GM21723 (cell line): ENCODE results near the gene KIF3A.

Experiments used
- ATAC-seq: cut with Tn5 transposase; IDR thresholded peaks from one replicate; pipeline ENCODE4 v1.9.1; 2021; ENCODE audit warnings: mild to moderate bottlenecking, moderate library complexity; ENCODE audit not compliant: unreplicated experiment

Gene KIF3A

DNA sequence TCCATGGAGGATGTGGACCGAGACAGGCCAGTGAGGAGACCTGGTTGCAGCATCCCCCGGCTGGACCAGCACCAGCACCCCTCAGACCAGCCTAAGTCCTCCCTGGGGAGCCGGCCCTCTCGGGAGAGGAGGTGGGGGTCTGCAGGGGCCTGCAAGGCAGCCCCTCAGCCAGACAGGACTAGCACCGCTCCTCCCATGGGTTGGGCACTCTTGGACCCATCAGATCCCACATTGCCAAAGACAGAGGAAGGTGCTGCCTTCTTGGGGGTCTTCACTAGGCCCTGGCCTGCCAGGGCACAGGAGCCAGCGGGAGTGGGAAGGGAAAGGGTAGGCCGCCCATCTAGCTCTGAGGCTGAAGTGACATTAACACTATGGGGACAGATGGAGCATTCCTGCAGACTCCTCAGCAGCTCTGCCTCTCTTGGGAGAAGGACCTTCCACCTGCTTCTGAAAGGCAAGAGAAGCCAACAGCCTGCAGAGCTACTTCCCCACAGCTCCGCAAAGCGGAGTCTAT, 72.6 kb downstream of the KIF3A start:
- ATAC-seq: no peak

DNA sequence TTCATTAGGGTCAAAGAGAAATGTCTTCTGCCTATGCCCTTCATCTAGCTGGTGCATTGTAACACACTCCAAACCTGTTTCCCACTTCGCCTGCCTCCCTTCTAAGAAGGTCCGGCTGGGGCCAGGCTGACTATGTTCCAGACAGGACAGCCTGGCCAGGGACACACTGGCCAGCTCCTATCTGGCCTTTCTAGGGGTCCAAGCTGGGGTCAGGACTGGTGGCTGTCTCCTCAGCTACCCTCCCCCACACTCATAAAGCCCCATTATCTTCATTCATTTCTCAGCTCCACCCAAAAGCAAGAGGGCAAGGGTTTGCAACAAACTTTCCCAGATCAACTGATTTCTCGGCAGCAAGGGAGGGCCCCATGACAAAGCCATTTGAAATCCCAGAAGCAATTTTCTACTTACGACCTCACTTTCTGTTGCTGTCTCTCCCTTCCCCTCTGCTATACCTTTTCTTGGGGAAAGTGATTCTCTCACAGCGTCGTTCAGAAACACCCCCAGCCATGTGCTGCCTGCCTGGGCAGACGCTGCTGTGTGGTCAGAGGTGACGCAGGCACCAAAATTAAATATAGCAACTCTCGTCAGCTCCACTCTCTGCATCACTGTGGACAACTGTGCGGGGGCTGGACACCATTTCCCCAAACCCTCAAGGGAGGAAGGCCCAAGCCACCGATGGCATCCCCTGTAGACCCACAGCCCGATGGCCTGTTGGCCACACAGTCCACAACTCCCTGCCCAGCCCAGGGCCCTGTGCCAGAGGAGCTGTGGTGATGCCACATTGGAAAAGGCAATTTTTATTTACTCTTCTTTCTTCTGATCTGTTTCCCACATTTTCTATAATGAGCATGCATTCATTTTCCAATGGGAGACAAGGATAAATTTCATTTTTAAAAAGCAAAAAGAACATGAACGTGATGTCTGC, 73.3 kb downstream of the KIF3A start:
- peak; percentile 52 for ATAC-seq

DNA sequence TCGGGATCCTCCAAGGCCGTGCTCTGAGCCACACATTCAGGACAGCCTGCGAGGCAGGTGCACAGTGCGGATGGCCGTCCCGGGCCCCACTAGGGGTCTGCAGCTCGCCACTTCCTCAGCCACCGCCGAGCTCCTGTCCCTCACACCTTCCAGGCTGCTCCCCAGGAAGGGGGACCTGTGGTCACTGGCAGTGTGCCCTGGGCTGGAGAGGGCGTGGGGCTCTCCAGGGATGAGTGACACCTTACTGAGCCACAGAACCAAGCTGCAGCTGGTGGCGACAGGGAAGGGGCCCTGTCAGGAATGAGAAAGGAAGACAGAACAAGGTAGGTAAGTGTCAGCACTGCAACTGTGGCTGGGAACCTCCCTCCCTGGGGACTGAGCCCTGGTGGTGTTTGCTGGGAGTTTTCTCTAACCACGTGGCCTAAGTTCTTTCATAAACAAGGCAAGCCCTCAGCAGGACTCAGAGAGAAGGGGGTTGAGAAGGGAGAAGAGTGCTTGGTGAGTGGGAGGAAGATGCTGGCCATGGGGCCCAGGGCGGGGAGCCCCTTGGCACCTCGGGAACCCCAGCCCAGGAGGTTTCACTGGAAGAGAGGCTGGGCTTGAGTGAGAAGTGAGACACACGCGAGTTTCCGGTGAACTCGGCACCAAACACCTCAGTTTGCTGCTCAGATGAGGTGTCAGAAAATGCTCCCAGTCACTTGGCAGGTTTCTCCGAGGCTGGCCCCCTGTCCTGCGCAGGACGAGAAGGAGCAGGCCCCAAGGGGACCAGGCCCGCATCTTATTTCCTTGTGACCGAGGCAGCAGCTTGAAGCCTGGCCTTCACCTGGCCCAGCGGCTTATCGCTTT, 74.2 kb downstream of the KIF3A start:
- ATAC-seq: peak; percentile 64

DNA sequence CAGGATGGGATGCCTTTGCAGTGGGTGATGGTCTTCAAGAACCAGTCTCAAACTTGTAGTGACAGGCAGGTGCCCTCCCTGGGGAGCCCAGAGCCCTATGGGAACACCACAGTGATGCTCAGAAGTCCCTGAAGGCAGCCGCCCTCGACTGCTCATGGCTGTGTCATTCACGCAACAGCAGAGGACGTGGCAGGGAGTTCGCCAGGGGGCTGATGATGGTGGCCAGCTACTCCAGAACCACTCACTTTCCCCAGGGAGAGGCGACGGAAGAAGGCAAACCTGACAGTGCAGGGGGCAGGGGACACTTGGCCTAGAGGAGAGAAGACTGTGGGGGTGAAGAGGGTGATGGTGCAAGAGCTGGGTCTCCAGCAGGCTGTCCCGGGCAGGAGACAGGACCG, 75.3 kb downstream of the KIF3A start:
- ATAC-seq: no peak

DNA sequence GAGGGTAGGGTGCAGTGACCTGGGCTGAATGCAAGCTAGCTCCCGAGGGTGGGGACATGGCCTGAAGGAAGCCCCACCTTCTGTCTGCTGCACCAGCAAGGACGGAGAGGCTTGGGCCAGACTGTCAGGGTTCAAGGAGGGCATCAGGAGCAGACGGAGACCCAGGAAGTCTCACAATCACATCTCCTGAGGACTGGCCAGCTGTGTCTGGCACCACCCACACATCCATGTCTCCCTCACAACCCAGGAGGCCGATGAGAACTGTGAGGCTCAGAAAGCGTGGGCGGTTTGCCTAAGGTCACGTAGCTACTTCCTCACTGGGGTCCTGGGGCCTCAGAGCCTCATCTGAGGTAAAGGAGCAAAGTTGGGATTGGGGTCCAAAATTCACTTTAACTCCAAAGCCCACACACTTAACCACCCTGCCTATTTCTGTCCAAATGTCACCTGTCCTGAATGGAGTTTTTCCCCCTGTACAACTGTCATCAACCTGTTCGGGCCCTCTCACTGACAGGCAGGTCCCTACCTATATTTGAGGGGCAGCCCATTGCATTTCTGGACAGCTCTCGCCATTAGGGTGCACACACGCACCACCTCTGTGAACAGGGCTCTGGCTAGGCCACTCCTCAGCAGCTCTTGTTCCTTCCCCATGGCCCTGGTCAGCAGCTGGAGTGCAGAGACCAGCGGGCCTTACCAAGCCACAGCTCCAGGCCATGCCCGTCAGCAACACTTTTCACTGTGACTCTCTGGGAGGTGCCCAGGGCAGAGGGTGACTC, 75.9 kb downstream of the KIF3A start:
- no peak for ATAC-seq

DNA sequence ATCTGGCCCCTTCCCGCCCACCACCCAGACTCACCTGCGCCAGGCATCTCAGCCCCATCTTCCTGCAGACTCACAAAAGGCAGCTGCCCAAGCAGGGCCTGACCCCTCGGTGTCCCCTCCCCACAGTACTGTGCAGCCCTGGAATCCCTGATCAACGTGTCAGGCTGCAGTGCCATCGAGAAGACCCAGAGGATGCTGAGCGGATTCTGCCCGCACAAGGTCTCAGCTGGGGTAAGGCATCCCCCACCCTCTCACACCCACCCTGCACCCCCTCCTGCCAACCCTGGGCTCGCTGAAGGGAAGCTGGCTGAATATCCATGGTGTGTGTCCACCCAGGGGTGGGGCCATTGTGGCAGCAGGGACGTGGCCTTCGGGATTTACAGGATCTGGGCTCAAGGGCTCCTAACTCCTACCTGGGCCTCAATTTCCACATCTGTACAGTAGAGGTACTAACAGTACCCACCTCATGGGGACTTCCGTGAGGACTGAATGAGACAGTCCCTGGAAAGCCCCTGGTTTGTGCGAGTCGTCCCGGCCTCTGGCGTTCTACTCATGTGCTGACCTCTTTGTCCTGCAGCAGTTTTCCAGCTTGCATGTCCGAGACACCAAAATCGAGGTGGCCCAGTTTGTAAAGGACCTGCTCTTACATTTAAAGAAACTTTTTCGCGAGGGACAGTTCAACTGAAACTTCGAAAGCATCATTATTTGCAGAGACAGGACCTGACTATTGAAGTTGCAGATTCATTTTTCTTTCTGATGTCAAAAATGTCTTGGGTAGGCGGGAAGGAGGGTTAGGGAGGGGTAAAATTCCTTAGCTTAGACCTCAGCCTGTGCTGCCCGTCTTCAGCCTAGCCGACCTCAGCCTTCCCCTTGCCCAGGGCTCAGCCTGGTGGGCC, 77.5 kb downstream of the KIF3A start:
- no peak for ATAC-seq

DNA sequence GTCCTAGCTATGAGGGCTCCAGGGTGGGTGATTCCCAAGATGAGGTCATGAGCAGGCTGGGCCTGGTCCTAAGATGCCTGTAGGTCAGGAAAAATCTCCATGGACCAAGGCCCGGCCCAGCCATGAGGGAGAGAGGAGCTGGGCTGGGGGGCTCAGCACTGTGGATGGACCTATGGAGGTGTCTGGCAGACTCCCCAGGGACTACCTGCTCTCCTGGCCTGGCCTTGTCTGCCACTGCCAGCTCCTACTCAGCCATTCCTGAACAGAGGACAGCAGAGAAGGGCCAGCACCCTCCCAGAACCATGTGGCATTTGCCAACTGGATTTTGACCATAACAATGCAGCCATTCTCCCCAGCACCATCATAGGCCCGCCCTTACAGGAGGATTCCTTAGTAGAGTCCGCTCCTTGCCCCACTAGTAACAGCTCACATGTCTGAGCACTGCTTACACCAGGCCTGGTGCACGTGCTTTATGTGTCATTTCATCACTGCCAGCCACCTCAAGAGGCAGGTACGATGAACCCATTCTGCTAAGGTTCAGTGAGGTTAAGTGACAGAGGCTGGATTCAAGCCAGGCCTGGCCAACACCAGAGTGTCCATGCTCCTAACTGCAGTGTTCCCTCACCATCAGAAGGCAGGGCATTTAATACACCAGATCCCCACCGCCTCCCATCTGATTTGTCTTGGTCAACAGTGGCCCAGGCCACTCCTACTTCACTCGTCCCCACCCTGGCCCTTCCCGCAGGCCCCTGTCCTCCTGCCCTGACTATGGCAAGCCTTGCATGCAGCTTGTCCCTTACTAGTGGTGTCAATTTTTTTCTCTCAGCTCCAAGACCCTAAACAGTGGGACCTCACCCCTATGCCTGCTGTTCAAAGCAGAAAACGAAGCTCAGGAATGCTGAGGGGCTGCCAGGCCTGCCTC, 78.7 kb downstream of the KIF3A start:
- no peak for ATAC-seq

DNA sequence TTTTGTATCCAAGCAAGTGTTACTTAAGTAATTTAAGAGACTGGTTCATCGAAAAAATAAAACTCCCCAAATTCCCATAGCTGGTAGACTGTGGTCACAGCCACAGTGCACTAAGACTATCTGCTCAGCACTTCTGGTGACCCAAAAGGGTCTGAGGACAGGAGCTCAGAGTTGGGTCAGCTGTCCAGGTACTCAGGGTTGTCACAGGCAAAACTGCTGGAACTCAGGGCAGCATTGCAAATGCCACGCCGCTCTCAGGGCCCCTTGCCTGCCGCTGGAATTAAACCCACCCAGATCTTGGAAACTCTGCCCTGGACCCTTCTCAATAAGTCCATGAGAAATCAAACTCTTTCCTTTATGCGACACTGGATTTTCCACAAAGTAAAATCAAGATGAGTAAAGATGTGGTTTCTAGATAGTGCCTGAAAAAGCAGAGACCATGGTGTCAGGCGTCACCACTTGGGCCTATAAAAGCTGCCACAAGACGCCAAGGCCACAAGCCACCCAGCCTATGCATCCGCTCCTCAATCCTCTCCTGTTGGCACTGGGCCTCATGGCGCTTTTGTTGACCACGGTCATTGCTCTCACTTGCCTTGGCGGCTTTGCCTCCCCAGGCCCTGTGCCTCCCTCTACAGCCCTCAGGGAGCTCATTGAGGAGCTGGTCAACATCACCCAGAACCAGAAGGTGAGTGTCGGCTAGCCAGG, 79.5 kb downstream of the KIF3A start, which contains the start of gene IL13:
Gene IL13, plus strand, starts transcription at position 498 of the 705 bp plus-strand sequence. Its CDS starts 14 bp downstream, at position 512.
- no peak for ATAC-seq

DNA sequence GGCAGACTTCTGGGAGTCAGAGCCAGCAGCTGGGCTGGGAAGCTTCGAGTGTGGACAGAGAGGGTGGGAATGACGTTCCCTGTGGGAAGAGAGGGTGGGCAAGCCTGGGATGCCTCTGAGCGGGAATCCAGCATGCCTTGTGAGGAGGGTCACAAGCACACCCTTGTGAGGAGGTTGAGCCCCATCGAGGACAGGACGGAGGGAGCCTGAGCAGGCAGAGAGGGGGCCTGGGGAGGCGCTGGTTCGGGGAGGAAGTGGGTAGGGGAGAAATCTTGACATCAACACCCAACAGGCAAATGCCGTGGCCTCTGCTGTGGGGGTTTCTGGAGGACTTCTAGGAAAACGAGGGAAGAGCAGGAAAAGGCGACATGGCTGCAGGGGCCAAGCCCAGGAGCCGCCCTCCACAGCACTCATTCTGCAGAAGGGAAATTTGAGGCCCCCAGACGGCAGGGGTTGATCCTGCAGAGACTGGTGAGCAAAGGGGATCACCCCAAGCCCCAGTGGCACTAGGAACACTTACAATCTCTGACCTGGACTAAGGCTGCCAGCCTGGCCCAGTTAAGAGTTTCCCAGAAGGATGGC, 80.5 kb downstream of the KIF3A start:
- ATAC-seq: no peak

DNA sequence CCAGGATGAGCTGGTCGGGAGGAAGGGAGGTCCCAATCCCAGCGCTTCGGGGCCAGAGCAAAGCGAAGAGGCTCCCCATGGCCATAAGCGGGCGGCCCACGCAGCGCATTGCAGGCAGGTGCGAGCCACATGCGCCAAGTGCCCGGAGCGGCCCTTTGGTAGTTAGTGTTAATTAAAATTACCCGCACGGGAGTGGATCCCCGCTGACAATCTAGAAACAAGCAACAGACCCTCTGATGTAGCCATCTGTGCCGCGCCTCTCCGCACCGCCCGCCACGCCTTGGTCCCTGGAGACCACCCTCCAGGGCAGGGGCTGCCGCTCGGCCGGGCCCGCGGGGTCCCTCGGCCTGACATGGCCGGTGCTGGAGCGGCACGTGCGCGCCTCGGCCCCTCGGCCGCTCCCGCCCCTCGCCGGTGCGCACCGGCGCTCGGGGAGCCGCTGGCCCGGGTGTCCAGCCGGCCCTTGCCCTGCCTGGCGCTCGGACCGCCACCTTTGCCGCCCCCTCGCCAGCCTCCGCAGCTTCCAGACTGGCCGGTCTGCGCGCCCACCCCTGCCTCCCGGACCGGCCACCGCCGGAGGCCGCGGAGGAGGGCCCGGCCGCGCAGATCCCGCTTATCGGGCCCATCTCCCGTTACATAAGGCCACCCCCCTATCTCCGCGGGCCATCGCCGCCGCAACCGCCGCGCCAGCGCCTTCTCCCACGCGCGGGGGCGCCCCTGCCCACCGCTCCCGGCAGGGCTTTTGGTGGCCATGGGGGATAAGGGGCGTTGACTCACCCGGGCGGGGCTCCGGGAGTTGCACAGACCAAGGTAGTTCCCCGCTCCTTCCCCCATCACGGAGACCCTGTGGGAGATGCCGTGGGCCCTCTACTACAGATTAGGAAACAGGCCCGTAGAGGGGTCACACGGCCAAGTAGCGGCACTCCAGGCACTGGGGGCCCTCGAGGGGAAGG, 81.2 kb downstream of the KIF3A start:
- ATAC-seq: peak; percentile 32

DNA sequence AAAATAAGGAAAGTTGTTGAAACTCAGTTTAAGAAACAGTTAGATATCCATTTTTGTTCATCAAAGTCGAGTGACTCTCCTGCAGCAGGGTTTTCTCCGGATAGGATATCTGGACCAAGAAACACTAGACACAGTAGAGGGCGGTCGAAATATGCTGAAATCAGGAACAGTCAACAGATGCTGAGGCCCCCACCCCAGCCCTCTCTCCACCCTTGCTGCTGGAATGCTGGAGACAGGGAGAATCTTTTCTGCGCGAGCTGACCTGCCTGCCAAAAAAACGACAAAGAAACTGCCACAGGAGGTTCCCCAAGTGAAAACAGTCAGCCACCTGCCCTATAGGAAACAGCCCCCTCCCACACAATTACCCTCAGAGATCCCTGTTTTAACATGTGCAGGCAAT, 83.6 kb downstream of the KIF3A start:
- ATAC-seq: no peak

DNA sequence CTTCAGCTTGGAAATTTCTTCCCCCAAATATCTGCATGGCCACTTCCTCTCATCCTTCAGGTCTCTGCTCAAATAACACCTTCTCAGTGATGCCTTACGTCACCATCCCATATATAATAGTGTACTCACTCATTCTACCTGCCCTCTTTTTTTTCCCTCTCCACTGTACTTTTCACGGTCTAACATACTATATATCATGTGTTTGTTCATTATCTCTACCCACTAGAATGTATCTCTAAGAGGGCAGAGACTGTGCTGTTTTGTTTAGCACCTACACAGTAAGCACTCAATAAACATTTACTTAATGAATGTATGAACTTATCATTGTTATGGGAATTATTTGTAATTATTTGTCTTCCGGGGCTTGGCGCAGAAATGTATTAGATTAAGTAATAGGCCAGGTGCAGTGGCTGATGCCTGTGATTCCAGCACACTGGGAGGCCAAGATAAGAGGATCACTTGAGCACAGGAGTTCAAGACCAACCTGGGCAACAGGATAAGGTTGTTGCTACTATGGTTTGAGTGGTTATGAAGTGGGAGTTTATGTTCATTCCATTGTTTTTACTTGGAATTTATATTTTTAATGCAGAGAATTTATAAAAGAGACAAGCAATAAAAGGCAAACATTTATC, 85.4 kb downstream of the KIF3A start:
- no peak for ATAC-seq

DNA sequence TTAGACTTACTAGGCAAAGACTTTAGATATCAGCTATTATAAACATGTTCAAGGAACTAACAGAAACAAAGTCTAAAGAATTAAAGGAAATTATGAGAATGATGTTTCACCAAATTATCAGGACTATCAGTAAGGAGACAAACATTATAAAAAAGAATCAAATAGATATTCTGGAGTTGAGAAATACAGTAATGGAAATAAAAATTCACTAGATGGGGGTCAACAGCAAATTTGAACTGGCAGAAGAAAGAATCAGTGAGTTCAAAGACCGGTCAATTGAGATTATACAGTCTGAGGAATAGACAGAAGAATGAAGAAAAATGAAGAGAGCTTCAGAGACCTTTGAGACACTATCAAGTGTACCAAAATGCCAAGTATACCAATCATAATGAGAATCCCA, 89.0 kb downstream of the KIF3A start:
- ATAC-seq: no peak

DNA sequence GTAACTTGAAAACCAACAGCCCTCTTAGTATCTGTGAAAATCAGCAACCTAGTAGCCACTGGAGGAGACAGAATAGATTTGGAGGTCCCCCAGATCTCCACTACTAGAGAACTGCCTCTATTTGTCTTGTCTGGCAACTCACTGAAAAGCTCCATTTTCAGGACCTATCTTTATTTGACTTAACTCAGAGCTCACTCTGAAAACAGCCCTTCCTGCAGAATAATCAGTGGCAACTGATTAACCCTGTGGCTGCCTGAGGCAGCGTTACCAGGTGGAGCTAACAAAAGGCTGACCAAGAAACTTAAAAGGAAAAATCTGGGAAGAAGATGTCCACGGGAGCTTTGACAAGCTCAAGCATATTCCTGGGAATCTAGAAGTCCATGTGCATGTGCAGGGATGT, 89.9 kb downstream of the KIF3A start:
- ATAC-seq: no peak

DNA sequence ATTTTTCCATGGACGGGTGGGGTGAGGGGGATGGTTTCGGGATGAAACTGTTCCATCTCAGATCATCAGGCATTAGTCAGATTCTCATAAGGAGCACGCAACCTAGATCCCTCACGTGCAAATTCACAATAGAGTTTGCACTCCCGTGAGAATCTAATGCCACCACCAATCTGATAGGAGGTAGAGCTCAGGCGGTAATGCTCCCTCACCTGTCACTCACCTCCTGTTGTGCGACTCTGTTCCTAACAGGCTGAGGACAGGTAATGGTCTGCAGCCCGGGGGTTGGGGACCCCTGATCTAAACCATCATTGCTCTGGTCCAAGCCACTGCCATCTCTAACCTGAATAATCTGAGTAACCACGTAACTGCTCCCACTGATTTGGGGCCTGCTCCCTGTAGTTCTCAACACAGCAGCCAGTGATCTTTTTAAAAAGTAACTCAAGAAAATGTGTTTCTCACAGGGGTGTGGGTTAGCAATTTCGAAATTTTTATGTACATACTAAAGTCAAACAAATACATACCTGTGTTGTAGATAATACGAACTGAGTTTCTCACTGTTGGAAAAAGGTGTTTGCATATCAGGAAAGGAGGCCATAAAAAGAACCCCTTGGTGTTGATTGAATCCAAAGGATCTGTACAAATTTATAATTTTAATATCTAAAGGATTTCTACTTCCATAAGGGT, 90.6 kb downstream of the KIF3A start:
- ATAC-seq: no peak

DNA sequence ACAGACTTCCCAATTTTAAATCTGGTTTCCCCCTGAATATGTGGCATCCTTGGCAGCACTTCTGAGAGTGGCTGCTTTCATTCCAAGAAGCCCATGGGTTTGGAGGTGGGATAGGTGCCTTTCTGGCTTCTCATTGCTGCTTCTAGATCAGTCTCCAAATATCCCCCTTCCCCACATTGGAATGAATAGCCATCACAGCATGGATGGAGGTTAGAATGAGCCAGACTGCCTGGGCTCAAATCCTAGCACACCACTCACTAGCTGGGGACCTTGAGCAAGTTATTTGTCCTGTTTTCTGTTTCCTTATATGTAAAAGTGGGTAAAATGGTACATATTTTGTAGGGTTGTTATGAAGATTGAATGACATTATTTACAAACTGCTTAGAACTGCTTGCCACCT, 93.2 kb downstream of the KIF3A start:
- ATAC-seq: no peak
